CD4-positive, alpha-beta T cell treated with Interleukin-6 for 4 hours (primary cell): ENCODE data around the gene NRG2.

Experiments
- DNase-seq: peaks from one replicate; pipeline ENCODE4 v3.0.0-alpha.2; 2020; ENCODE audit warnings: mixed read lengths

The NRG2 gene

GRCh38 chr5:140004174-140004573, 38.9 kb downstream of the NRG2 start:
- no peak for DNase-seq

- no peak for DNase-seq
Observed at GRCh38 chr5:140003519-140003918, 39.6 kb downstream of the NRG2 start.

DNA sequence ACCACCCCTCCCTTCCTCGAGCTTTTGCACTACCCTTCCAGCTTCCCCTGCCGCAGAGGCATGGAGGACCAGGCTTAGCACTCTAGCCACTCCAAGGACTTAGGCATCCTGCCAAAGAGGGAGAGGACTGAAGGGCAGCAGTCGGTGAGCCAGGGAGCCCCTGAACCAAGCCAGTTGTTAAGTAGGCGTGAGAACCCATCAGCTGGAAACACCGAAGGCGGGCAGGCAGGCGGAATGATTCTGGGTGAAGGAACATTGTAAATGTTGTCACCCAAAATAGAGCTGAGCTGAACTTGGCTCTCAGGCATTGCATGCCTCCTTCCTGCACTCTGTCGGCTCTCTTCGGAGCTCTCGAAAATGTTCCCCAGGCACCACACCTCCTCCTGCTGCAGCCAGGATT, 42.8 kb downstream of the NRG2 start:
- no peak for DNase-seq

GRCh38 chr5:139998837-139999236, 44.3 kb downstream of the NRG2 start:
- no peak for DNase-seq

GRCh38 chr5:139997276-139997675, 45.8 kb downstream of the NRG2 start:
- no peak for DNase-seq

GRCh38 chr5:139995929-139996328, 47.2 kb downstream of the NRG2 start:
- DNase-seq: no peak

GRCh38 chr5:139994234-139994633, 48.9 kb downstream of the NRG2 start:
- no peak for DNase-seq

DNA sequence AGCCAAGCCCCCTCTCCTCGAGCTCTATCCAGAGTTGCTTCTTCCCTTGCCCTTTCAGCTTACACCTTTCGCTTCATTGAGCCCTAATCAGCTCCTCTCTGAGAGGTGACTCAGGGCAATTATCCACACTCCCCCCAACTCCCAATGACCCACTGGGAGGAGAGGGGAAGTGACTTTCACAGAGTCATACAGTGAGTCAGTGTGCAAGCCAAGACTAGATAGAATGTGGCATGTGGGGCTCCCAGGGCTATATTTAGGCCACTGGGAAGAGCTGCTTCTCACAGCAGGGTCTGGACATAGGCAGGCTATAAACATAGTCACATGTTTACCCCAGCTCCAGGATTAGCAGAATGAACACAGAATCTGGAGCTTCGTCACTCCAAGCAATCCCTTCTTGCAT, 57.4 kb downstream of the NRG2 start:
- no peak for DNase-seq

DNA sequence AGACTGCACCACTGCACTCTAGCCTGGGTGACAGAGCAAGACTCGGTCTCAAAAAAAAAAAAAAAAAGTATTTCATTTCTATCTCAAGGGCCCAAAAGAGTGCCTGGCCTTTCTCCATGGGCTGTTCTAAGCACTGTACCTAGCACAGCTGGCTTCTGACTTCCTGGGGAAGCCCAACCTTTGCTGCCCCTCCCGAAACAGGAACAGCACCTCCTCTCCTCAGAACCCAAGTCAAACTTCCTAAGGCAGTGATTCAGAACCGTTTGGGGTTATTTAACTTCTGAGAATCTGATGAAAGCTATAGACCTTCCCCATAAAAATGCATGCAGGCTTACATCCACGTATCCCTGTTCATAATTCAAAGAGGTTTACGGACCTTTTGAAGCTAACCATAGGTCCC, 57.8 kb downstream of the NRG2 start:
- no peak for DNase-seq

- no peak for DNase-seq
Observed at GRCh38 chr5:139984816-139985215, 58.3 kb downstream of the NRG2 start.

DNA sequence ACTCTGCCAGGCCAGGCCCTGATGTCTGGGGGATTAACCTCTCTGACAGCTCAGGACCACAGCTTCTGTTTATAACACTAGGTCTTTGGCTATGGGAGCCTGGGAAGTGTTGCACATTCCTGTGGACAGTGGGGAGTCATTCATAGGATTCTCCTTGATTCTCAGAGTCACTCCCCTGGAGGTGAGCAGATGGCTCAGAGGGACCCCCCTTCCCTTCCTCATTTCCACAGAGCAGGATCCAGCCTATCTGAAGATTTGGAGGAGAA, 60.2 kb downstream of the NRG2 start:
- DNase-seq: no peak

GRCh38 chr5:139982157-139982974, 60.7 kb downstream of the NRG2 start:
- no peak for DNase-seq

GRCh38 chr5:139980765-139981164, 62.3 kb downstream of the NRG2 start:
- no peak for DNase-seq

DNA sequence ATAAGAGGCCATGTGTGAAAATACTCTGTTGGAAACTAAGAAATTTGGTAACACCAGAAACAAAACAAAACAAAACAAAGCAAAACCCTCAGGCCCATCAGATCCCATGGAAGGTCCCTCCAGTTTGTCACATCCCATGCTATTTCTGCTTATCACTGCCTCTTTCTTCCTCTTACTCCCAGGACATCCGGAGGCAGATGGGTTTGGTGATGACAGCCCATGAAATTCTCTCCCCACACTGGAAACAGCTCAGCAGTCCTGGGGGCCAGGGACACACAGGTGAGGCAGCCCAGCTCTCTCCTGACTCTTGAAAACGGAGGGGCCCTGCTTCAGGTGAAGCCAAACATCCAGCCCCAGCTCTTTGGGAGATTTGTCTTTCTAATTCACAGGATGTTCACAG, 63.2 kb downstream of the NRG2 start:
- DNase-seq: no peak

DNA sequence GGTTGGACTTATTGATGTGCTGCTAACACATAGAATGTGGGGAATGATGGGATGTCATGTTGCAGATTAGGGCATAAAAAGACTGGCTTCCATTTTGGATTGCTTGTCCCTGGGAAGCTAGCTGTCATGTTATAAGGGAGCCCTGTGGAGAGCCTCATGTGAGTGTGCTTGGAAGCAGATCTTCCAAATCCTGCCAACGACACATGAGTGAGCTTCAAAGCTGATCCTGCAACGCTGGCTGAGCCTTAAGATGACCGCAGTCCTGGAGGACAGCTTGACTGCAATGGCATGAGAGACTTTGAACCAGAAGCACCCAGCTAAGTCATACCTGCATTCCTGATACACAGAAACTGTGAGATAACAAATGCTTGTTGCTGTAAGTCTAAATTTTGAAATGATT, 63.6 kb downstream of the NRG2 start:
- DNase-seq: no peak

GRCh38 chr5:139976703-139977102, 66.4 kb downstream of the NRG2 start:
- no peak for DNase-seq

DNA sequence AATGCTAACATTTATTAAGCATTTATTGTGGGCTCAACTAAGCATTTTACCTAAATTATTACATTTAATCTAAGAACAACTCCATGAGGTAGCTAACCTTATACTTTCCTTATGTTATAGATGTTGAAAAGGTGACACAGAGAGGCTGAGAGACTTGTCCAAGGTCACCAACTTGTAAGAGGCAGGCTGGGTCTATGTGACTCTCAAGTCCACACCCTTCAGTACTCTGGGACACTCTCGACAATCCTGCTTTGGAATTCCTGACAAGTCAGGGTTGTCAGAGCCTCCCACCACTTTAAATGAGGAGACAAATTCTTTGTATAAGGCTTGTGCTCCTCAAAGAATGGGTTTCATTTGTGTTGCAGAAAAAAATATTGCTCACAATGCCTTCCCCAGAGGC, 67.2 kb downstream of the NRG2 start:
- DNase-seq: no peak

DNA sequence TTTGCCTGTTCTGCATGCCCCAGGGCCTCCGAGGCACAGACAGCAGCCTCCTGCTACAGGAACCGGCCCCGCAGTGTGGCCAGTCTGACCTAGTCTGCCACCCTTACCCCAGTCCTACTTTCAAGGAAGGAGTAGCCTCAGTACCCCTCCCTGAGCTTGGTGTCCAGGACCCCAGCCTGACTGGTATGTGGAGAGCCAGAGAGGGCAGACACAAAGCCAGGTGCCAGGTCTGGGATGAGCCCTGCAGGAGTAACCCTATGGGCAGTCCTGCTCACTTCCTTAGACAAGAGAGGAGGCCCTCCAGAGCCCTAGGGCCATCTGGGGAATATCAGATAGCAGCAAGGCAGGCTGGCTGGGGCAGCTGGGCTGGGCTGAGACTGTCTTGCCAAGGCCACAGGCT, 67.8 kb downstream of the NRG2 start:
- no peak for DNase-seq

DNA sequence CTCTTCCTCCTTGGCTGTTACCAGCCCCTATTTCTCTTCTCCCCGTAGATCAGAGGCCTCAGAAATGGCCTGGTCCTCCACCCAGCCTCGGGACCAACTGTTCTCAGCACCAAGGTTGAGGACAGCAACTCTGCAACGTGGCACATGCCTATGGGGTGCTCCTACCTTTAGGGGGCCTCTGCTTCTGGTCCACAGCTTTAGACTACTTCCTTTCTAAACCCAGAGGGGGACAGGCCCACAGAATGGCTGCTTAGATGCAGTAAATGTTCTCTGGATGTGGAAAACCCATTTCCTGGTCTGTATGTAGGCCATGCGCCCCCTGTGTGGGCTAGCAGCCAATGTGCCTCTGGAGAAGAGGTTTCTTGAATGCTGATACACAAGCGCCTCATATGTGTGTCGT, 68.4 kb downstream of the NRG2 start:
- no peak for DNase-seq

GRCh38 chr5:139971202-139971725, 71.8 kb downstream of the NRG2 start:
- no peak for DNase-seq

DNA sequence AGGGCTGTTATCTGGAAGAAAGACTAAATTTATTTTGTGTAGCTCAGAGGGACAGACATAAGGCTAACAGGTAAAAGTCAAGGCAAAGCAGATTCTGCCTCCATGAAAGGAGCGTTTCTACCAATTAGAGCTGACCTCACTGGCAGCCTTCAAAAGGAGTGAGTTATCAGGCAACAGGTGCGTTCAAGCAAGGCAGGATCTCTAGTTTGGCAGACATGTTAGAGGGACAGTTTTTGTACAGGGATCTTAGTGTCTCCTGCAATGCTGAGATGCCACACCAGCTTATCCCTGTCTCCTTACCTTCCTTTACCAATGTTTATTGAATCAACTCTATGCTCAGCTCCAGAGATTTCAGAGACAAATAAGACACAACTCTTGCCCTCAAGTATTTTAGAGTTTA, 73.8 kb downstream of the NRG2 start:
- DNase-seq: no peak

GRCh38 chr5:139968547-139969261, 74.4 kb downstream of the NRG2 start:
- DNase-seq: peak; percentile 86

DNA sequence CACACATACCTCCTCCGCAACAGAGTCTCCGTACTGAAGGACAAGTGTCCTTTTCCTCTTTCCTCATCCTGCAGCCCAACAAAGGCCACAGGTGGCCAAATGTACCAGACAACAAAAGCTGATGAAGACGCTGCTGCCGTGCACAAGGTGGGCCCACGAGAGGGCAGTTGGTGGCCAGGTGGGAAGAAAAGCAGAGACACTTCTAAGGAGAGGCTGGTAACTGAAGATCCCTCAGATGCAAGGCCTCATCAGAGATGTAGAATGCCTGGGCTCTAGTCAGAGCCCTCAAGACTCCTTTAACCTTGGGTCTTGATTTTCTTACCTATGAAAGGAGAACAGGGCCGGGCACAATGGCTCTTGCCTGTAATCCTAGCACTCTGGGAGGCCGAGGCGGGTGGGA, 75.7 kb downstream of the NRG2 start:
- no peak for DNase-seq

- no peak for DNase-seq
Observed at GRCh38 chr5:139966856-139967255, 76.2 kb downstream of the NRG2 start.
